Sigmoid colon (tissue), 7 donors: ENCODE measurements around the gene MEF2D. TPM values are rescaled to one million over a fixed set of nuclear protein-coding genes. Genes with fewer than 3 reads are reported as not detected.

Experiments
- DNase-seq: peaks from one replicate; pipeline ENCODE4 v3.0.0-alpha.2; 2019
- H3K27ac ChIP-seq, 4 donors: fragments of 200-600 bp; sonication (generic); one replicate each; pipeline ENCODE4 v1.5.1; 2016 to 2019; ENCODE audit warnings: mild to moderate bottlenecking in 1 of 4
- H3K27me3 ChIP-seq, 3 donors: fragments of 200-600 bp; sonication (generic); one replicate each; pipeline ENCODE4 v1.5.1; 2019; ENCODE audit warnings: mild to moderate bottlenecking in 1 of 3
- H3K36me3 ChIP-seq, 4 donors: fragments of 200-600 bp; sonication (generic); one replicate each; pipeline ENCODE4 v1.5.1; 2016 to 2019
- H3K4me1 ChIP-seq, 4 donors: fragments of 200-600 bp; sonication (generic); one replicate each; pipeline ENCODE4 v1.5.1; 2017 to 2019
- H3K4me3 ChIP-seq, 4 donors: fragments of 200-600 bp; sonication (generic); one replicate each; pipeline ENCODE4 v1.5.1; 2017 to 2019; ENCODE audit warnings: mild to moderate bottlenecking in 2 of 4, moderate library complexity in 1 of 4
- H3K9me3 ChIP-seq, 4 donors: fragments of 200-600 bp in 3 of 4; sonication (generic) in 3 of 4; one replicate each; pipeline versions ENCODE4 v1.5.1 to v1.6.1; 2013 to 2019
- CTCF ChIP-seq, 4 experiments: fragments of 450-650 bp in 3 of 4; fragments of 200-600 bp in 1 of 4; IDR thresholded peaks; one replicate each; pipeline ENCODE4 v1.5.1; 2016 to 2019; ENCODE audit warnings: antibody characterized with exemption in 4 of 4, mild to moderate bottlenecking in 3 of 4, moderate library complexity in 2 of 4
- EP300 ChIP-seq, 4 donors: sonication (generic); formaldehyde crosslinking; IDR thresholded peaks; one replicate each; pipeline ENCODE4 v1.6.1; 2017; ENCODE audit warnings: antibody characterized with exemption in 4 of 4
- POLR2A ChIP-seq, 2 donors: fragments of 450-650 bp; IDR thresholded peaks; one replicate each; pipeline ENCODE4 v1.6.1; 2016; ENCODE audit warnings: antibody characterized with exemption in 2 of 2, mild to moderate bottlenecking in 2 of 2, moderate library complexity in 2 of 2
- POLR2AphosphoS5 ChIP-seq, 4 donors: sonication (generic); formaldehyde crosslinking; IDR thresholded peaks; one replicate each; pipeline ENCODE4 v1.6.1; 2017; ENCODE audit warnings: antibody characterized with exemption in 4 of 4
- WGBS, 2 donors: extraction: QIAGEN DNeasy Blood & Tissue Kit; methylation state at CpG; one replicate each; pipeline ENCODE4 v1.1.7; 2013; 5-methylcytosine and 5-hydroxymethylcytosine counted together
- intact Hi-C: fragments of 100-400 bp; cut with DNase I; formaldehyde crosslinking; loops from one replicate; pipeline ENCODE4 v1.15.1; 2023
- polyA plus RNA-seq, 3 donors: library from polyadenylated mRNA; stranded (reverse); fragments of 200-250 nt; gene quantifications; one replicate each; pipeline ENCODE4 v1.2.3, GENCODE V29; 2013
- total RNA-seq, 4 donors: library from RNA; depleted of rRNA; stranded (reverse); fragments of >200 nt; gene quantifications; one replicate each; pipeline ENCODE4 v1.1.0, GENCODE V29; 2016
- donor health status: healthy with polysubstance abuse.
- donor health status: Bipolar disorder and iron deficiency.
- donor health status: healthy.

The MEF2D gene
- total RNA-seq (10 to 100 TPM; 39.8 to 61.6 (median 53.2) TPM), polyA plus RNA-seq (10 to 100 TPM; 13.2 to 31.2 (median 22.9) TPM)

GRCh38 chr1:156500543-156500792, at the start of gene MEF2D:
MEF2D (minus strand) TSS chr1:156500775; CDS start chr1:156483292, 17,483 bp downstream.
- Histone ChIP-seq H3K27ac (peak within 1 kb of the TSS; percentile 98 to 100 (median 100)), H3K4me1 (peaks cover 0 to 74% (median 73%) of the 10 kb centered on the region in 4 donors), H3K9me3 (no peaks in the 10 kb centered on the region), H3K27me3 (no peaks in the 10 kb centered on the region), H3K36me3 (no peaks in the 10 kb centered on the region), H3K4me3 (peak within 1 kb of the TSS; percentile 89 to 100 (median 95))
- WGBS, 2 donors = 0% methylated on average over 27 of the region's 27 CpGs
- intact Hi-C loops = loop anchor here (1.0 to 2.0 kb wide), 2 partner anchors 24 to 44 kb away; no protein-coding TSS in a partner anchor
- TF ChIP-seq CTCF (IDR thresholded peaks at IDR 0.05) (no peak), EP300 (IDR thresholded peaks at IDR 0.05) (no peak), POLR2A (IDR thresholded peaks at IDR 0.05) (no peak), POLR2AphosphoS5 (IDR thresholded peaks at IDR 0.05) (peak in 3 of 4 donors; percentile 95 to 97 (median 95))
- DNase-seq = no peak

GRCh38 chr1:156550346-156550745, 49.8 kb upstream of the MEF2D start:
- Histone ChIP-seq H3K27me3 (no peaks in the 10 kb centered on the region), H3K4me1 (peaks cover 0 to 10% (median 5%) of the 10 kb centered on the region in 4 donors), H3K9me3 (no peaks in the 10 kb centered on the region), H3K27ac (no peak overlapping the region), H3K36me3 (no peaks in the 10 kb centered on the region), H3K4me3 (no peak overlapping the region)
- TF ChIP-seq POLR2A (IDR thresholded peaks at IDR 0.05) (no peak), CTCF (IDR thresholded peaks at IDR 0.05) (no peak), EP300 (IDR thresholded peaks at IDR 0.05) (no peak), POLR2AphosphoS5 (IDR thresholded peaks at IDR 0.05) (no peak)
- WGBS, 2 donors = 88 to 91% methylated on average over 5 of the region's 5 CpGs
- DNase-seq = peak; percentile 52
- intact Hi-C loops = no loop called here

- intact Hi-C loops = no loop called here
- peak; percentile 39 for DNase-seq
- TF ChIP-seq POLR2A (IDR thresholded peaks at IDR 0.05) = no peak
- no peak for TF ChIP-seq POLR2AphosphoS5 (IDR thresholded peaks at IDR 0.05)
- no peak for TF ChIP-seq CTCF (IDR thresholded peaks at IDR 0.05)
- no peak for TF ChIP-seq EP300 (IDR thresholded peaks at IDR 0.05)
- H3K27ac ChIP-seq = no peak overlapping the region
- H3K36me3 ChIP-seq = no peaks in the 10 kb centered on the region
- H3K4me1 ChIP-seq = peaks cover 0 to 10% (median 5%) of the 10 kb centered on the region in 4 donors
- H3K4me3 ChIP-seq = no peak overlapping the region
- WGBS, 2 donors = 91 to 97% methylated on average over 1 of the region's 1 CpG
- H3K9me3 ChIP-seq = no peaks in the 10 kb centered on the region
- H3K27me3 ChIP-seq = no peaks in the 10 kb centered on the region
Measured at GRCh38 chr1:156549831-156550230, 49.3 kb upstream of the MEF2D start.

- TF ChIP-seq CTCF (IDR thresholded peaks at IDR 0.05) (no peak), POLR2A (IDR thresholded peaks at IDR 0.05) (no peak), POLR2AphosphoS5 (IDR thresholded peaks at IDR 0.05) (no peak), EP300 (IDR thresholded peaks at IDR 0.05) (no peak)
- Histone ChIP-seq H3K36me3 (no peaks in the 10 kb centered on the region), H3K4me1 (peaks cover 0 to 9% (median 5%) of the 10 kb centered on the region in 4 donors), H3K27ac (no peak overlapping the region), H3K27me3 (no peaks in the 10 kb centered on the region), H3K4me3 (no peak overlapping the region), H3K9me3 (no peaks in the 10 kb centered on the region)
- WGBS, 2 donors = 84 to 88% methylated on average over 2 of the region's 2 CpGs
- intact Hi-C loops = no loop called here
- peak; percentile 22 for DNase-seq
Measured at GRCh38 chr1:156549390-156549789, 48.8 kb upstream of the MEF2D start.

- Histone ChIP-seq H3K36me3 (no peaks in the 10 kb centered on the region), H3K27me3 (no peaks in the 10 kb centered on the region), H3K4me3 (no peak overlapping the region), H3K4me1 (no peaks in the 10 kb centered on the region), H3K9me3 (no peaks in the 10 kb centered on the region), H3K27ac (no peak overlapping the region)
- 96% methylated on average over 9 of the region's 9 CpGs for WGBS, 2 donors
- TF ChIP-seq POLR2A (IDR thresholded peaks at IDR 0.05) (no peak), POLR2AphosphoS5 (IDR thresholded peaks at IDR 0.05) (no peak), CTCF (IDR thresholded peaks at IDR 0.05) (no peak), EP300 (IDR thresholded peaks at IDR 0.05) (no peak)
- peak; percentile 46 for DNase-seq
- intact Hi-C loops = no loop called here
Measured at GRCh38 chr1:156547982-156548381, 47.4 kb upstream of the MEF2D start.
